OCI-LY7 (cell line): ENCODE results near the gene SFXN5. TPM values are rescaled to one million over a fixed set of nuclear protein-coding genes. Genes with fewer than 3 reads are reported as not detected.

Experiments
- BruUV-seq: library from RNA; stranded (reverse); fragments of 400-500 nt; replicated peaks from 2 replicates; lab custom pipeline; 2021; lab: Mats Ljungman, UMichigan
- CTCF ChIA-PET: fragments of 300-600 bp; sonication (Branson Sonifier 250); formaldehyde crosslinking; loops from one replicate; lab custom pipeline; 2022; ENCODE audit warnings: antibody characterized with exemption; ENCODE audit not compliant: unreplicated experiment; lab: Charles Lee
- POLR2A ChIA-PET: fragments of 300-600 bp; sonication (Branson Sonifier 250); formaldehyde crosslinking; loops from one replicate; lab custom pipeline; 2022; ENCODE audit warnings: antibody characterized with exemption; lab: Charles Lee
- DNase-seq: peaks from one replicate; pipeline ENCODE4 v3.0.0-alpha.2; 2015; ENCODE audit warnings: low spot score
- H2AFZ ChIP-seq: fragments of 200-600 bp; sonication (generic), shearing (Covaris generic); 2 replicates; pipeline ENCODE4 v1.6.1; 2014; ENCODE audit warnings: mild to moderate bottlenecking, antibody characterized with exemption, low read length, moderate library complexity
- H3K27ac ChIP-seq: fragments of 200-600 bp; sonication (generic); 2 replicates; pipeline ENCODE4 v1.5.1; 2014; ENCODE audit warnings: mixed run types, low read depth, mild to moderate bottlenecking, moderate library complexity, low read length, inconsistent platforms; ENCODE audit not compliant: poor library complexity, severe bottlenecking
- H3K36me3 ChIP-seq: fragments of 200-600 bp; sonication (generic); 2 replicates; pipeline ENCODE4 v1.6.1; 2014; ENCODE audit warnings: mild to moderate bottlenecking, antibody characterized with exemption, low read length, moderate library complexity, mixed read lengths; ENCODE audit not compliant: insufficient read depth
- H3K4me1 ChIP-seq: fragments of 200-600 bp; sonication (generic); 2 replicates; pipeline ENCODE4 v1.5.1; 2014; ENCODE audit warnings: mild to moderate bottlenecking, low read length; ENCODE audit not compliant: insufficient read depth, poor library complexity, severe bottlenecking
- H3K4me2 ChIP-seq: fragments of 200-600 bp; sonication (generic); 2 replicates; pipeline ENCODE4 v1.6.1; 2014; ENCODE audit warnings: mild to moderate bottlenecking, low read length
- H3K4me3 ChIP-seq: fragments of 200-600 bp; sonication (generic); 2 replicates; pipeline ENCODE4 v1.5.1; 2014; ENCODE audit warnings: mild to moderate bottlenecking, low read depth, low read length; ENCODE audit not compliant: poor library complexity, severe bottlenecking
- H3K79me2 ChIP-seq: fragments of 200-600 bp; sonication (generic); 2 replicates; pipeline ENCODE4 v1.6.1; 2016; ENCODE audit warnings: low read depth, mild to moderate bottlenecking, low read length, moderate library complexity, mixed read lengths; ENCODE audit not compliant: insufficient read depth
- H3K9me2 ChIP-seq: fragments of 200-600 bp; sonication (generic); 2 replicates; pipeline ENCODE4 v1.6.1; 2016; ENCODE audit warnings: mild to moderate bottlenecking, low read length, mixed read lengths; ENCODE audit not compliant: insufficient read depth
- H3K9me3 ChIP-seq: fragments of 200-600 bp; sonication (generic); 2 replicates; pipeline ENCODE4 v1.6.1; 2014; ENCODE audit warnings: mild to moderate bottlenecking, mixed run types, low read length, mixed read lengths
- H4K20me1 ChIP-seq: fragments of 200-600 bp; sonication (generic); 2 replicates; pipeline ENCODE4 v1.6.1; 2014; ENCODE audit warnings: mild to moderate bottlenecking, antibody characterized with exemption, low read length, moderate library complexity, mixed read lengths; ENCODE audit not compliant: insufficient read depth
- CTCF ChIP-seq: fragments of 200-600 bp; sonication (generic); conservative IDR thresholded peaks from 2 replicates; pipeline ENCODE4 v1.5.1; 2014; ENCODE audit warnings: mild to moderate bottlenecking, antibody characterized with exemption, low read length, moderate library complexity, mixed read lengths
- EZH2phosphoT487 ChIP-seq: fragments of 200-600 bp; sonication (generic); IDR thresholded peaks from 2 replicates; pipeline ENCODE4 v1.6.1; 2018; ENCODE audit warnings: low read depth, borderline replicate concordance, mild to moderate bottlenecking, mixed run types, antibody characterized with exemption, low read length, moderate library complexity, mixed read lengths
- intact Hi-C: fragments of 100-400 bp; cut with micrococcal nuclease; formaldehyde crosslinking; loops from one replicate; pipeline ENCODE4 v1.10.0; 2022; ENCODE audit not compliant: unreplicated experiment
- total RNA-seq, 2 experiments: library from RNA; depleted of rRNA in 1 of 2; stranded (reverse); fragments of >200 nt in 1 of 2; shearing (Covaris generic) in 1 of 2; gene quantifications; 2 replicates each; pipeline ENCODE4 v1.2.3, GENCODE V29; 2014 to 2022

The SFXN5 gene
- total RNA-seq, 2 experiments from 2014 or later, result 4.5 to 10.5 TPM

GRCh38 chr2:72936660-72937355 lies 134.7 kb downstream of the SFXN5 start:
- H3K9me3 ChIP-seq, result no peaks in the 10 kb centered on the region
- ChIA-PET POLR2A (no interaction called here), CTCF (no interaction called here)
- intact Hi-C loops, result no loop called here
- no peak overlapping the region for H3K4me3 ChIP-seq
- no peak overlapping the region for H3K4me2 ChIP-seq
- H4K20me1 ChIP-seq, result no peaks in the 10 kb centered on the region
- H3K4me1 ChIP-seq, result no peaks in the 10 kb centered on the region
- TF ChIP-seq EZH2phosphoT487 (no peak), CTCF (no peak)
- no peak overlapping the region for H2AFZ ChIP-seq
- no peaks in the 10 kb centered on the region for H3K36me3 ChIP-seq
- DNase-seq, result no peak
- no TSS peak for BruUV-seq
- H3K27ac ChIP-seq, result no peak overlapping the region
- H3K79me2 ChIP-seq, result no peaks in the 10 kb centered on the region
- H3K9me2 ChIP-seq, result no peaks in the 10 kb centered on the region

- BruUV-seq, result no TSS peak
- ChIA-PET POLR2A (no interaction called here), CTCF (interaction anchor here (0.6 kb wide), 2 partner anchors 50 to 243 kb away, joined by 3 to 4 read pairs; no protein-coding TSS in a partner anchor)
- no peaks in the 10 kb centered on the region for H3K79me2 ChIP-seq
- no peaks in the 10 kb centered on the region for H3K9me3 ChIP-seq
- no peak overlapping the region for H3K4me2 ChIP-seq
- H3K27ac ChIP-seq, result no peak overlapping the region
- H3K4me3 ChIP-seq, result no peak overlapping the region
- H3K9me2 ChIP-seq, result no peaks in the 10 kb centered on the region
- H2AFZ ChIP-seq, result no peak overlapping the region
- intact Hi-C loops, result no loop called here
- no peaks in the 10 kb centered on the region for H3K36me3 ChIP-seq
- DNase-seq, result no peak
- no peaks in the 10 kb centered on the region for H3K4me1 ChIP-seq
- H4K20me1 ChIP-seq, result no peaks in the 10 kb centered on the region
- TF ChIP-seq CTCF, result no peak
- no peak for TF ChIP-seq EZH2phosphoT487
These were observed 135.9 kb downstream of the SFXN5 start for GRCh38 chr2:72935611-72935957.
